ENCODE data around the gene HEATR9. TPM values are rescaled to one million over a fixed set of nuclear protein-coding genes. Genes with fewer than 3 reads are reported as not detected.

The HEATR9 gene
- total RNA-seq, 1 donor from 2014 or later, result not detected

DNA sequence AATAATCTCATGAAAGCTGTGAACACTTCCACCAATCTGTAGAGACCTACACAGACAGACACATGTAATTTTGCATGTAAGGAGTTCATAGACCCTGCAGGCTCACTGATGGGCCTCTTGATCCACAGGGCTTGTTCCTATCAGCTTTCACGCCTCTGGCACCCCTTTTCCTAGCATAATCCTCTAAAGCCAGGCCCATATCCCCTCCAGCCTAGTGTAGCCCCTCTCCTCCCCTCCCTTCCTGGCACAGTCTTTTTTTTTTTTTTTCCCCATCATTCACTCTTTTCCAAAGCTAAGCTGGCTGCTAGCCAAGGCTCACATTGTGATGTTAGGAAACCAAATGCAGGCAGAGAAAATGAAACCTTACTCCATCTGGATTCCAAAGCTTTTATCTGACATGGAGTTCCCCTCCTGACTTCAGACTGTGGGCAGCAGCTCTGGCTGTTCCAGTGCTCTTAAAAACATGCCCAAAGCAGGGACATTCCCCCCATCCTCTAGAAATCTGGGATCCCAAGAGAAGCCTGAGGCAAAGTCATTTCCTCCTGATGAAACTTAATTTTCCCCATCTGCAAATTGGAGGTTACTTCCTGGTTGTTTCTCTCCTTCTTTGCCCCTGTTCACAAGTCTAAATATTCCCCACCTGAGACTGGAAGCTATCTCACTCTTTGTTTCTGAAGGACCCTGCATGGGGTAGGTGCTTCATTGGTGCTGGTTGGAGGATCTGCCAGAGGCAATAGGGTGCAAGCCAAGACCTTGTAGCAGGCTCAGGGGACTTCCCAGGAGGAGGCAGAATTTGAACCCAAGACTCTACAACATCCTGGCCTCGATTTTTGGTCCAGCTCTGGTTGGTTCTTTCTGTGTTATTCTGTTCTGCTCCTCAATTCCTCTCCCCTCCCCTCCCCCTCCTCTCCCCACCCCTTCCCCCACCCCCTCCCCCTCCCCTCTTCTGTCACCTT is 21.4 kb upstream of the HEATR9 start:
- peak; percentile 69 for DNase-seq
- intact Hi-C loops (cut with micrococcal nuclease), result loop anchor here (1.0 to 10.0 kb wide), 3 partner anchors 8 to 185 kb away; partner anchors contain the start of gene CCL5
- peak overlapping the region; percentile 77 for H3K27ac Mint-ChIP-seq
- H3K9me3 Mint-ChIP-seq, result peaks cover 4% of the 10 kb centered on the region
- H3K27me3 Mint-ChIP-seq, result no peaks in the 10 kb centered on the region
- peaks cover 47% of the 10 kb centered on the region for H3K4me1 Mint-ChIP-seq
- peaks cover 3% of the 10 kb centered on the region for H3K36me3 Mint-ChIP-seq (ENCODE audit: low read depth)
- peak overlapping the region; percentile 44 for H3K4me3 Mint-ChIP-seq

DNA sequence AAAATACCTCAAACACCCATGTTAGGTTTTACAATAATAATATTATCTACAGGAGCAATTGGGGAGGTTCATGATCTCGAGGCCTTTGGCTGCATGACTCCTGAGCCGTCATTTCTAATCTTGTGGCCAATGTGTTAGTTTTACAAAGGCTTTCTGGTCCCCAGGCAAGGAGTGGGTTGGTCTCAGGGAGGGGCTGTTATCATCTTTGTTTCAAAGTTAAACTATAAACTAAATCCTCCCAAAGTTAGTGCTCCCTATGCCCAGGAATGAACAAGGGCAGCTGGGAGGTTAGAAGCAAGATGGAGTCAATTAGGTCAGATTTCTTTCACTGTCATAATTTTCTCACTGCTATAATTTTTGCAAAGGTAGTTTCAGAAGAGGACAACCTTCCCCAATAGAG is 20.6 kb upstream of the HEATR9 start:
- no peaks in the 10 kb centered on the region for H3K27me3 Mint-ChIP-seq
- H3K4me3 Mint-ChIP-seq, result peak overlapping the region; percentile 28
- intact Hi-C loops (cut with micrococcal nuclease), result loop anchor here (1.0 kb wide), 2 partner anchors 9 kb away; partner anchors contain the start of gene CCL5
- H3K36me3 Mint-ChIP-seq (ENCODE audit: low read depth), result peaks cover 3% of the 10 kb centered on the region
- H3K4me1 Mint-ChIP-seq, result peaks cover 46% of the 10 kb centered on the region
- DNase-seq, result no peak
- H3K9me3 Mint-ChIP-seq, result peaks cover 4% of the 10 kb centered on the region
- peak overlapping the region; percentile 75 for H3K27ac Mint-ChIP-seq

DNA sequence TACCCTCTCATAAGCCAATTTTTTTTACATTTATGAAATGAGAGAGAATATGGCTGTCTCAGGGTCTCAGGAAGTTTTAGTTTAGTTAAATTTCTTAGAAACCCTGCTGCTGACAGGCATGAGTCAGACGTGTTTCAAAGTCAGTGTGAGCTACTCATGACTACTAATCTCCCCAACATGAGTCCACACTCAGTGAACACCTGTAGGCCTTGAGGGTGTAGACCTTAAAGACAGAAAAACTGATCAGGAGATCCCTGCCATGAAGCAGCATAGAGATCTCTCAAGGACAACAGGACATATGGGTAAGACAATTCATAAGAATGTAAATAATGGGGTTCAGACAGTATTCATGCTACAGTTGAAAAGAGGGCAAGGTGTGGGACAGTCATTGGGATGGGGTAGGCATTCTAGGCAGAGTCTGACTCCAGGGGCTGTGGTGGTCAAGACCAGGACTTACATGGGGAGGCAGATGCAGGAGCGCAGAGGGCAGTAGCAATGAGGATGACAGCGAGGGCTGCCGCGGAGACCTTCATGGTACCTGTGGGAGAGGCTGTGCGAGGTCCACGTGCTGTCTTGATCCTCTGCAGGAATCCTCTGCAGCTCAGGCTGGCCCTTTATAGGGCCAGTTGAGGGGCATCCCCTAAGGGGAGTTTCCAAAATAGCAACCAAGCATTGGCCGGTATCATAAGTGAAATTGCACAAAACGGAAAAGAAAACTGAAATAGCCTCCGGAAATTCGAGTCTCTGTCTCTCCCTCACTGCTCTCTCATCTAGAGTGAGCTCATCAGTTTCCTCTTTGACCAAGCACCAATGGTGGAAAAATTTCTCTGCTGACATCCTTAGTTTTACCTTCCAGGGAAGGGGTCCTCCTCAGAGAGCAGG is 11.3 kb upstream of the HEATR9 start, which contains the start of gene CCL5:
TSS of gene CCL5 (minus strand) at position 588 of the 882 bp plus-strand sequence.
- H3K9me3 Mint-ChIP-seq, result no peaks in the 10 kb centered on the region
- DNase-seq, result peak; percentile 89

DNA sequence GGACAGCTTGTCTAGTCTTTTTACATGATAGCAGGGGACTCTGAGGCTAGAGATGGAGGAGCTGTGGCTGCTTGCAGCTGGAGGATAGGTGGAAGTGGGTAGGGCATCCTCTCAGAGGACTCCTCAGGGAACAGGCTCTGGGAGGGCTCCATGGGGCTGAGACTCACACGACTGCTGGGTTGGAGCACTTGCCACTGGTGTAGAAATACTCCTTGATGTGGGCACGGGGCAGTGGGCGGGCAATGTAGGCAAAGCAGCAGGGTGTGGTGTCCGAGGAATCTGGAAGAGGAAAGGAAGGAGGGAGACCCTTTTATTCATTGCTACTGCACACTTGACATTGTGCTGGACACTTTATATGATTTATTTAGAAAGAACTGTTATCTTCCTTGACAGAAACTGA is 9.7 kb upstream of the HEATR9 start:
- no peak for DNase-seq
- no peaks in the 10 kb centered on the region for H3K27me3 Mint-ChIP-seq
- H3K4me1 Mint-ChIP-seq, result peaks cover 52% of the 10 kb centered on the region
- peak overlapping the region; percentile 65 for H3K27ac Mint-ChIP-seq
- H3K36me3 Mint-ChIP-seq (ENCODE audit: low read depth), result peaks cover 18% of the 10 kb centered on the region
- H3K9me3 Mint-ChIP-seq, result no peaks in the 10 kb centered on the region
- intact Hi-C loops (cut with micrococcal nuclease), result no loop called here
- H3K4me3 Mint-ChIP-seq, result peak overlapping the region; percentile 40

More for the DNA sequence above, 11.3 kb upstream of the HEATR9 start, which contains the start of gene CCL5:
- peaks cover 14% of the 10 kb centered on the region for H3K36me3 Mint-ChIP-seq (ENCODE audit: low read depth)
- peaks cover 50% of the 10 kb centered on the region for H3K4me1 Mint-ChIP-seq
- H3K4me3 Mint-ChIP-seq, result peak within 1 kb of the TSS; percentile 78
- H3K27me3 Mint-ChIP-seq, result no peaks in the 10 kb centered on the region
- intact Hi-C loops (cut with micrococcal nuclease), result loop anchor here (1.0 kb wide), 2 partner anchors 9 to 16 kb away; no protein-coding TSS in a partner anchor
- H3K27ac Mint-ChIP-seq, result peak within 1 kb of the TSS; percentile 92

DNA sequence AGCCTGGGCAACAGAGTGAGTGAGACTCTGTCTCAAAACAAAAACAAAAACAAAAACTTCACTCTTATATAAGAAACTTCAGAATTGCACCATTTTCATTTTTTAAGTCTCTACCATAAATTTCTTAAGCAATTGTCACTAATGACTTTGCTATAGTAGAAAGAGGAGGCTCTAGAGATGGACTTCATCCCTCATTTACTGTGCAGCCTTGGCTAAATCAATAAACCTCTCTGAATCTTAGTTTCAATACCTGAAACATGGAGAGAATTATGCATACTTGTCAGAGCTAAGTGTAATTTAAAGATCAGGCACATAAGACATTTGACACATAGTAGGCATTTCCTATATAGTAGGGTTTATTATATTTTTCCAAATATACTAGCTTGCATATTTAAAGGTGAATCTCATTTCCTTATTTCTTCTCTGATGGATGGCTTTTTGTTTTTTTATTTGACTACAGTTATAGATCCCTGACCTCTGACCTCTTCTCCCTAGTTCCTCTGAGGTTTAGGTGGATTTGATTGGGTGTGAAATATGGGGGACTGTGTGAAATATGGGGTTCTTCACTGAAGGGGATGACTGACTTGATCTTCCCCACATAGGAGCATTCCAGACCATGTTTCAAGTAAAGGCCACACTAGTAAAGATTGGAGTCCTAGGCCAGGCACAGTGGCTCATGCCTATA is 8.8 kb upstream of the HEATR9 start:
- H3K4me1 Mint-ChIP-seq, result peaks cover 52% of the 10 kb centered on the region
- H3K9me3 Mint-ChIP-seq, result no peaks in the 10 kb centered on the region
- H3K4me3 Mint-ChIP-seq, result peak overlapping the region; percentile 9
- peaks cover 20% of the 10 kb centered on the region for H3K36me3 Mint-ChIP-seq (ENCODE audit: low read depth)
- intact Hi-C loops (cut with micrococcal nuclease), result no loop called here
- no peak overlapping the region for H3K27ac Mint-ChIP-seq
- DNase-seq, result no peak
- no peaks in the 10 kb centered on the region for H3K27me3 Mint-ChIP-seq

DNA sequence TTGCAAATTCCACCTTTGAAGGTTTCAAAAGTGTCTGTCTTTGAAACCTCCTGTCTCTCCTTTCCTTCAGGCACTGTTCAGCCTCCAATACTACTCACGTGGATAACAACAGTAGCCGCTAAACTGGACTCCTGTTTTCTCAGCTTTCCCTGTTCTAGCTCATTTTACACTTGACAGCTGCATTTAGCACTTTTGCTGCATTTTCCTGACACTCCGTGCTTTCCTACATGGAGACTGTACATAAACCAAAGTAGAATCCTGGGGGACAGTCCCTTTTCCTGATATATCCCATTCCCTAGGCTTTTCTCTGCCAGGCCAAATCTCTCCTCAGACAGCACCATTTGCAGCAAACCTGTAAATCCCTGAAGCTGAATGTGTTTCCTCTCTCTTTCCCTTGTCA is 7.8 kb upstream of the HEATR9 start:
- Mint-ChIP-seq H3K4me3 (peak overlapping the region; percentile 17), H3K27ac (peak overlapping the region; percentile 64), H3K27me3 (no peaks in the 10 kb centered on the region), H3K36me3 (ENCODE audit: low read depth) (peaks cover 25% of the 10 kb centered on the region), H3K9me3 (no peaks in the 10 kb centered on the region), H3K4me1 (peaks cover 57% of the 10 kb centered on the region)
- intact Hi-C loops (cut with micrococcal nuclease), result no loop called here
- no peak for DNase-seq

DNA sequence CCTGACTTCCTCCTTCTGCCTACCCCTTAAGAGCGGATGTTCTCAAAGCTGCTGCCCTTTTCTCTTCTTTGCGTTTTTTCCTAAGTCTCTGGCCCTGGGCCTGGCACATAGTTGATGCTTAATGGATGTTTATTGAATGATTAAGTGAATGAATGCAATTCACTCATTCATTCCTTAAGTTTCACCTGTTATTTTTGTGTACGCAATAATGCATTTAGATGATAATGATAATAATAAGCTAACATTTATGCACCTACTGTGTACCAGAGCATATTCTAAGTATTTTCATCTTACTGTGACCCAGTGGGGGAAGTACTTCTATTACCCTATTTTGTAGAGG is 7.1 kb upstream of the HEATR9 start:
- intact Hi-C loops (cut with micrococcal nuclease), result no loop called here

DNA sequence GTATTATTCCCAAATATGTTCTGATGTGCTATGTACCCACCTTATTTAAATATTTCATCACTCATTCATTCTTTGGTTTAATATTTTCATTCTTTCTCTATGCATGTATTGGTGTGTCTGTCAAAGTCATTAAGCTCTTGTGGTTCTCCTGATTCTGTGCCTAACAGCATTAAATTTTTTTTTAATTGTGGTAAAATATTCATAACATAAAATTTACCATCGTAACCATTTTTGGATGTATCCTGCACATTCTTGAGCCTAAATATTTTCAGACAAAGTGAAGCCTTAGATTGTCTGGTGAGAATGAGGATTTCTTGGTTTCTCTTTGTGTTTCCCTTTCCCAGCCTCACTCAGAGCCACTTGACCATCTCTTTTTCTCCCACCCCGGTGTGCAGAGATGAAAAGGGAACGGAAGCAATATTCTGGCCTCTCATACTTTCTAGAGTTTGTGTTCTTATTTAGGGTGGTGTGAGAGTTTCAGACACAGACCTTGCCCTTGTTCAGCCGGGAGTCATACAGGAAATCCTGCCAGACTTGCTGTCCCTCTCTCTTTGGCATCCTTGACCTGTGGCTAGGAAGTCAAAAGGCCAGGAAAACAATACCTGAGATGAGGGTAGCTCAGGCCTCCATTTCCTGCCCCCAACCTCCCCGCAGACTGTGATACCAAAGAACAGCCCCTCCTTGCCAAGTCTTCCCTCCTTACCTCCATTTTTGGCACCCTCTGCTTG is 6.5 kb upstream of the HEATR9 start:
- no peak for DNase-seq
- H3K9me3 Mint-ChIP-seq, result no peaks in the 10 kb centered on the region
- H3K27ac Mint-ChIP-seq, result peak overlapping the region; percentile 87
- peaks cover 25% of the 10 kb centered on the region for H3K36me3 Mint-ChIP-seq (ENCODE audit: low read depth)
- peaks cover 57% of the 10 kb centered on the region for H3K4me1 Mint-ChIP-seq
- intact Hi-C loops (cut with micrococcal nuclease), result no loop called here
- H3K4me3 Mint-ChIP-seq, result peak overlapping the region; percentile 58
- no peaks in the 10 kb centered on the region for H3K27me3 Mint-ChIP-seq

More for the DNA sequence above, 7.1 kb upstream of the HEATR9 start:
- Mint-ChIP-seq H3K4me3 (peak overlapping the region; percentile 58), H3K36me3 (ENCODE audit: low read depth) (peaks cover 25% of the 10 kb centered on the region), H3K9me3 (no peaks in the 10 kb centered on the region), H3K27me3 (no peaks in the 10 kb centered on the region), H3K27ac (peak overlapping the region; percentile 87), H3K4me1 (peaks cover 61% of the 10 kb centered on the region)
- no peak for DNase-seq

DNA sequence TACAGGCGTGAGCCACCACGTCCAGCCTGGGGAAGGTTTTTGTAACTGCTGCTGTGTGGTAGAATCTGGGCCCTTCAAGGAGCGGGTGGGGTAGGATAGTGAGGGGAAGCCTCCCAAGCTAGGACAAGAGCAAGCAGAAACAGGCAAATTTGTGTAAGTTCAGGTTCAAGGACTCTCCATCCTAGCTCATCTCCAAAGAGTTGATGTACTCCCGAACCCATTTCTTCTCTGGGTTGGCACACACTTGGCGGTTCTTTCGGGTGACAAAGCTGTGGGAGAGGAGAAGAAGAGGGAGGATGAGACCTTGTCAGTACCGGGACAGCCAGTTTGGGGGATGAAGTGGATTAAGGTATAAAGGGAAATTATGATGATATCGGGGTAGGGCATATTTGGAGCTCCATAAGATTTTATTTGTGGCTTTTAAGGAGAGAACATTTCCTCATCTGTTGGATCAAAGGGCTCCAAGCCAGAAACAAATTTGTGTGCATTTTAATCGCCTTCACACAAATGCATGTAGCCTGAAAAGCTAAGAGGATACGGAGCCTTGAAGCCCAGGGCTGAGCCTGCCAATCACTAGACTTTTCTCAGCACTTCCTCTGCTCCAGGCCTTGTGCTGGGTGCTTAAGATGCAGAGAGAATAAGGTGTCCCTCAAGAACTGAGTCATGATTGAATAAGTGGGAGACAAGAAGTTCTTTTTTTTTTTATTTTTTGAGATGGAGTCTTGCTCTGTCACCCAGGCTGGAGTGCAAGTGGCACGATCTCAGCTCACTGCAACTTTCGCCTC is 3.7 kb upstream of the HEATR9 start:
- H3K4me3 Mint-ChIP-seq, result no peak overlapping the region
- DNase-seq, result no peak
- no peaks in the 10 kb centered on the region for H3K27me3 Mint-ChIP-seq
- H3K9me3 Mint-ChIP-seq, result no peaks in the 10 kb centered on the region
- H3K36me3 Mint-ChIP-seq (ENCODE audit: low read depth), result peaks cover 20% of the 10 kb centered on the region
- intact Hi-C loops (cut with micrococcal nuclease), result no loop called here
- peaks cover 46% of the 10 kb centered on the region for H3K4me1 Mint-ChIP-seq
- H3K27ac Mint-ChIP-seq, result peak overlapping the region; percentile 4

DNA sequence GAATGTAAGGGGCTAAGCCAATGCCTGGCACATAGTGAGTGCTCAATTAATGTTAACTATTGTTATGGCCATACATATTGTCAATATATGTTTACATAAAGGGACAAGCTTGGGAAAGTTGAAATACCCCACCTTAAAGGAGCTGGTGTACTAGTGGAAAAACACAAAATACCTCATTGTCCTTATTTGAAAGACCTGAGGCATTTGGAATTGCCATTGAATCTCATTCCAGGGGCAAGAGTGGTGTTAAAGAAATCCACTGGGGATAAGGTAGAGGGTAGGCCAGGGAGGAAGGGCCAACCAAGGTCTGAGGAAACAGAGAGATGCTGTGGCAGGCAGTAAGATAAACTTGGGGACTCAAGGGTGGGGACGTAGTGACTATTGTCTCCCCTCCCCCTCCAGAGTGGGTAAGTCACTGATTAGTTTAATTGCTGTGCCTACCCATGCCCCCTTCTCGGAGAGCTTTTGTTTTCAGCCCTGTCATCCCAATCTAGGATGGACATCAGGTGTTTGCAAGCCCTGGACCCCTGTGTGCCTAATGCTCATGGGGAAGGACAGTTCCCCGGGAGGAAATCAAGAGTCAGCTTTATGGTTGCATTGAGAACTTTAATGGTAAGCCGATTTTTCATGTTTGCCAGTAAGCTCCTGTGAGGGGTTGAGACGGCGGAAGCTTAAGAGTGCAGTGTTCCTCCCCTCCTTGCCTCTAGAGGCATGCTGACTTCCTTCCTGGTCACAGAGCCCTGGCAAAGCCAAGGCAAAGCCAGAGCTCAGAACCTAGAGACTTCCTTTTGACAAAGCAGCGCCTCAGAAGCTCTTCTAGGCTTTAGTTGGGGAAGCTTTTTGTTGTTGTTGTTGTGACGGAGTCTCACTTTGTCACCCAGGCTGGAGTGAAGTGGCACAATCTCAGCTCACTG is 2.5 kb upstream of the HEATR9 start:
- no peak overlapping the region for H3K4me3 Mint-ChIP-seq
- H3K4me1 Mint-ChIP-seq, result peaks cover 42% of the 10 kb centered on the region
- DNase-seq, result peak; percentile 82
- H3K27me3 Mint-ChIP-seq, result no peaks in the 10 kb centered on the region
- H3K27ac Mint-ChIP-seq, result no peak overlapping the region
- intact Hi-C loops (cut with micrococcal nuclease), result no loop called here
- no peaks in the 10 kb centered on the region for H3K9me3 Mint-ChIP-seq
- peaks cover 16% of the 10 kb centered on the region for H3K36me3 Mint-ChIP-seq (ENCODE audit: low read depth)

DNA sequence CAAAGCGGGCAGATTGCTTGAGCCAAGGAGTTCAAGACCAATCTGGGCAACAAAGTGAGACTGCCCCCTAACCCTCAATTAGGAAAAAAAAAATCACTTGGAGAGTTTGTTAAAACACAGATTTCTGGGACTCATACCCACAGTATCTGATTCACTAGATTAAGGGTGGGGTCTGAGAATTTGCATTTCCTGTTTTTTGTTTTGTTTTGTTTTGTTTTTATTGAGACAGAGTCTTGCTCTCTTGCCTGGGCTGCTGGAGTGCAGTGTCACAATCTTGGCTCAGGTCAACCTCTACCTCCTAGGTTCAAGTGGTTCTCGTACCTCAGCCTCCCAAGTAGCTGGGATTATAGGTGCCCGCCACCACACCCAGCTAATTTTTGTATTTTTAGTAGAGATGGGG is 1.1 kb downstream of the HEATR9 start:
- intact Hi-C loops (cut with micrococcal nuclease), result no loop called here
- DNase-seq, result no peak
- H3K4me3 Mint-ChIP-seq, result no peak overlapping the region
- no peaks in the 10 kb centered on the region for H3K27me3 Mint-ChIP-seq
- no peak overlapping the region for H3K27ac Mint-ChIP-seq
- H3K36me3 Mint-ChIP-seq (ENCODE audit: low read depth), result peaks cover 13% of the 10 kb centered on the region
- peaks cover 43% of the 10 kb centered on the region for H3K4me1 Mint-ChIP-seq
- H3K9me3 Mint-ChIP-seq, result no peaks in the 10 kb centered on the region
